Vagina (tissue), 2 donors: ENCODE results near the gene VPS37C.

Experiments used
- POLR2A ChIP-seq, 2 donors: fragments of 450-650 bp; IDR thresholded peaks; one replicate each; pipeline ENCODE4 v1.6.1; 2017; ENCODE audit warnings: antibody characterized with exemption in 2 of 2, mild to moderate bottlenecking in 2 of 2, moderate library complexity in 2 of 2
- TF ChIP-seq, protein P1 (sequence below), 3 experiments: fragments of 450-650 bp in 2 of 3; fragments of 200-600 bp in 1 of 3; sonication (generic) in 1 of 3; IDR thresholded peaks; one replicate each; pipeline ENCODE4 v1.5.1; 2017 to 2019; ENCODE audit warnings: antibody characterized with exemption in 3 of 3, mild to moderate bottlenecking in 2 of 3, moderate library complexity in 2 of 3

- TF ChIP-seq POLR2A (IDR thresholded peaks at IDR 0.05), result no peak
- TF ChIP-seq, protein P1, sequence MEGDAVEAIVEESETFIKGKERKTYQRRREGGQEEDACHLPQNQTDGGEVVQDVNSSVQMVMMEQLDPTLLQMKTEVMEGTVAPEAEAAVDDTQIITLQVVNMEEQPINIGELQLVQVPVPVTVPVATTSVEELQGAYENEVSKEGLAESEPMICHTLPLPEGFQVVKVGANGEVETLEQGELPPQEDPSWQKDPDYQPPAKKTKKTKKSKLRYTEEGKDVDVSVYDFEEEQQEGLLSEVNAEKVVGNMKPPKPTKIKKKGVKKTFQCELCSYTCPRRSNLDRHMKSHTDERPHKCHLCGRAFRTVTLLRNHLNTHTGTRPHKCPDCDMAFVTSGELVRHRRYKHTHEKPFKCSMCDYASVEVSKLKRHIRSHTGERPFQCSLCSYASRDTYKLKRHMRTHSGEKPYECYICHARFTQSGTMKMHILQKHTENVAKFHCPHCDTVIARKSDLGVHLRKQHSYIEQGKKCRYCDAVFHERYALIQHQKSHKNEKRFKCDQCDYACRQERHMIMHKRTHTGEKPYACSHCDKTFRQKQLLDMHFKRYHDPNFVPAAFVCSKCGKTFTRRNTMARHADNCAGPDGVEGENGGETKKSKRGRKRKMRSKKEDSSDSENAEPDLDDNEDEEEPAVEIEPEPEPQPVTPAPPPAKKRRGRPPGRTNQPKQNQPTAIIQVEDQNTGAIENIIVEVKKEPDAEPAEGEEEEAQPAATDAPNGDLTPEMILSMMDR (IDR thresholded peaks at IDR 0.05), result no peak
Observed at GRCh38 chr11:61117168-61117520, 44.1 kb downstream of the VPS37C start.
